GM19463 (cell line): ENCODE data around the gene PPP1R16B.

Source experiments
- ATAC-seq: cut with Tn5 transposase; IDR thresholded peaks from one replicate; pipeline ENCODE4 v1.9.1; 2021; ENCODE audit warnings: mild to moderate bottlenecking, moderate library complexity; ENCODE audit not compliant: unreplicated experiment

Gene PPP1R16B

GRCh38 chr20:38927902-38928578, 122.5 kb downstream of the PPP1R16B start:
- ATAC-seq, result no peak

DNA sequence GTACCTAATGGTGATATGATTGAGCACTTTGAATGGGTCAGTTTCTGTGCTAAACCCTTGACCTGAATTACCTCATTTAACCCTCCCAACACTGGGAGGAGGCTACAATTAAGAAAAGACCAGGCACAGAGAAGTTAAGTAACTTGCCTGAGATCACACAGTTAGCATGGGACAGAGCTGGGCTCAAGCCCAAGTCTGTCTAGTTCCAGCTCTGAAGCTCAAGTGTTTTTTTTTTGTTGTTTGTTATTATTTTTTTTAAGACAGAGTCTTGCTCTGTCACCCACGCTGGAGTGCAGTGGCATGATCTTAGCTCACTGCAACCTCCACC, 124.7 kb downstream of the PPP1R16B start:
- ATAC-seq, result no peak

DNA sequence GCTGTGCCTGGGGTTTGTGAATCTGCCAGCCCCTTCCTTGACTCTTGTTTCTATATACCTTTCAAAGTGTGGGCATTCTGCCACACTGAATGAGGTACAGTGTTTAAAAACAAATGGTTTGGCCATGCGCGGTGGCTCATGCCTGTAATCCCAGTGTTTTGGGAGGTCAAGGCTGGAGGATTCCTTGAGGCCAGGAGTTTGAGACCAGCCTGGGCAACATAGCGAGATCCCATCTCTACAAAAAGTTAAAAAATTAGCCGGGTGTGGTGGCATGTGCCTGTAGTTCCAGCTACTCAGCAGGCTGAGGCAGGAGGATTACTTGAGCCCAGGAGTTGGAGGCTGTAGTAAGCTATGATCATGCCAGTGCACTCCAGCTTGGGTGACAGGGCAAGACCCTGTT, 126.5 kb downstream of the PPP1R16B start:
- no peak for ATAC-seq

- ATAC-seq, result no peak
Measured at GRCh38 chr20:38932457-38933120, 127.1 kb downstream of the PPP1R16B start.

GRCh38 chr20:38934530-38934929, 129.0 kb downstream of the PPP1R16B start:
- no peak for ATAC-seq

GRCh38 chr20:38935285-38935684, 129.8 kb downstream of the PPP1R16B start:
- ATAC-seq, result no peak

DNA sequence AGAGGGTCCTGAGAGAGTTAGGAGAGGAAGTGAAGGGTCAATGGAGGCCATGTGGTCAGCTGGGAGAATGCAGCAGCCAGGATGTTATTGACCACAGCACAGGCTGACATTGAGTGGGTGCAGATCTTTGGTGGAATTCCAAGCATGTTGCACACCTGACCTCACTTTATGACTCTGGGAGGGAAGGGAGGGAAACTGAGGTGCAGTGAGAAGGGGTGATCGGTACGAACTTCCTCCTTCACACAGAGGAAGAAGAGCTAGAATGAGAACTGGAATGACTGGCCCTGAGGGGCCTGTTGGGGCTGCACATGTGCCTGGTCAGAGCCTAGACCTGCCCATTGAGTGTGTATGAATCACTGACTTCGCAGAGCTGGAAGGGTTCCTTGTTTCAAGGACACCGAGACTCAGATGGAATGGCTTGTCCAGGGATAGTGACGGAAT, 130.5 kb downstream of the PPP1R16B start:
- no peak for ATAC-seq

GRCh38 chr20:38937000-38937399, 131.5 kb downstream of the PPP1R16B start:
- ATAC-seq, result no peak

GRCh38 chr20:38937978-38938473, 132.5 kb downstream of the PPP1R16B start:
- ATAC-seq, result no peak

GRCh38 chr20:38939686-38940085, 134.2 kb downstream of the PPP1R16B start:
- ATAC-seq, result no peak

DNA sequence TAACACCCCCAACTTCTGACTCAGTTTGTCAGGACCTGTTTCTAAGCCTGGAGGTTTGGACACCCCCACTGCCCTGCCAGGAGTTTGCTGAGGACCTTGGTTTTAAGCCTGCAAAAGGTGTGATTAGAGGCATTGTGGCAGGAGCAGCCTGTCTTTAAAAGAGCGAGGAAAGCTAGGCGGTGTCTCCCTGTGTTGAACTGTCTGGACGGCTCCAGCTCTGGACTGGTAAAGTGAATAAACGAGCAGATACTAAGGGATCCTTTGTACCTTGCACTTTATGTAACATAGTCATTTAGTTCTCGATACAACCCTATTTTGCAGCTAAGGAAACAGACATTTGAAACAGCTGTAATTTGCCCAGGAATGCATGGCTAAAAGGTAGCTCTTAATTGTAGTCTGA, 135.1 kb downstream of the PPP1R16B start:
- no peak for ATAC-seq

- no peak for ATAC-seq
Measured at GRCh38 chr20:38941726-38942389, 136.4 kb downstream of the PPP1R16B start.

DNA sequence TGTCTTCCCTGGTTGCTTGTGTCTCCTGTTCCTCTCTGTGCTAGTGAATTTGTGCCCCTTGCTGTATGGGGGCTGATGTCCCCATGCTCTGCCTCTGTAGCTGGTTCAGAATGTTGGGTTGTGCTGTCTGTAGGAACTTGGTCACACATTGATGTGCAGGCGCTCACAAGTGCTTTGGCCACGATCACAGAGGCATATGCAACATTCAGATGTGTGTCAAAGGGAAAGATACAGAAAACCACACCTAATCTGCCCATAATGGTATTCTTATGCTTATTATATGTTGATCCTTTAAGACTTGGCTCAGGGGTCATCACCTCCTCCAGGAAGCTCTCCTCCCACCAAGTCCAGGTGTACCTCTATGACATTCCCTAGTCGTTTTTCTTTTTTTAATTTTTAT, 139.5 kb downstream of the PPP1R16B start:
- ATAC-seq, result no peak

DNA sequence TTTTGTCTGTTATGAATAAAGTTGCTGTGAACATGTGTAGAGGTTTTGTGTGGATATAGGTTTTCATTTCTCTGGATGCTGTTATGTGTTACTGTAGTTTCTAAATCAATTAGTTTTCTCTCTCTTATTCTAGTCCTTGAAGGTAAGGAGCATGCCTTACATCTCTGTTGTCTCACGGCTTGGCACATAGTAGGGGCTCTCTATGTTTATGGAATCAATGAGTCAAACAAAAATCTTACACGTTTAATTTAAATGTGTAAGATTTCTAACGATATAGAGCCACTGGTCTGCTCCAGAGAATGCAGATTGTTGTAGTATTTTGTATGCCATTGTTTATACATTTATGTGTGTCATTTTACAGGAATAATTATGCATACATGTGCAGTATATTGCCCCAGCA, 141.3 kb downstream of the PPP1R16B start:
- no peak for ATAC-seq

GRCh38 chr20:38947931-38948362, 142.4 kb downstream of the PPP1R16B start:
- no peak for ATAC-seq

GRCh38 chr20:38950254-38950653, 144.8 kb downstream of the PPP1R16B start:
- no peak for ATAC-seq

- no peak for ATAC-seq
Measured at GRCh38 chr20:38951611-38952010, 146.1 kb downstream of the PPP1R16B start.

- no peak for ATAC-seq
Measured at GRCh38 chr20:38952153-38952552, 146.7 kb downstream of the PPP1R16B start.

GRCh38 chr20:38953630-38954340, 148.3 kb downstream of the PPP1R16B start:
- ATAC-seq, result no peak

- no peak for ATAC-seq
Measured at GRCh38 chr20:38957235-38957876, 151.9 kb downstream of the PPP1R16B start.
